ENCODE measurements around the gene FBXO36.
A peak's percentile ranks its signal among the peaks of the same experiment; 100 is the strongest.
"Not testable (repeated sequence)": the region's sequence is repeated elsewhere in the genome, so short reads cannot be mapped to it uniquely, and the experiment has no call there.

FBXO36 gene

GRCh38 chr2:229922449-229923386 lies at the start of gene FBXO36:
FBXO36 (plus strand) TSS chr2:229922503; CDS start chr2:229922514, 11 bp downstream.
- DNase-seq, result peak; percentile 90

- no peak for DNase-seq
Observed at GRCh38 chr2:229873123-229873581, 49.2 kb upstream of the FBXO36 start.

GRCh38 chr2:229874647-229875046 lies 47.7 kb upstream of the FBXO36 start:
- no peak for DNase-seq

- no peak for DNase-seq
Observed at GRCh38 chr2:229875549-229875948, 46.8 kb upstream of the FBXO36 start.

- DNase-seq, result no peak
Observed at GRCh38 chr2:229879191-229879950, 42.9 kb upstream of the FBXO36 start.

GRCh38 chr2:229880892-229881586 lies 41.3 kb upstream of the FBXO36 start:
- no peak for DNase-seq

GRCh38 chr2:229882583-229882982 lies 39.7 kb upstream of the FBXO36 start:
- no peak for DNase-seq

- no peak for DNase-seq
Observed at GRCh38 chr2:229884775-229885699, 37.3 kb upstream of the FBXO36 start.

GRCh38 chr2:229887441-229887840 lies 34.9 kb upstream of the FBXO36 start:
- DNase-seq, result no peak

- DNase-seq, result no peak
Observed at GRCh38 chr2:229888031-229888430, 34.3 kb upstream of the FBXO36 start.

GRCh38 chr2:229889023-229889422 lies 33.3 kb upstream of the FBXO36 start:
- no peak for DNase-seq

- no peak for DNase-seq
Observed at GRCh38 chr2:229896857-229897256, 25.4 kb upstream of the FBXO36 start.

GRCh38 chr2:229899604-229900003 lies 22.7 kb upstream of the FBXO36 start:
- DNase-seq, result no peak

GRCh38 chr2:229900012-229900411 lies 22.3 kb upstream of the FBXO36 start:
- DNase-seq, result no peak

- not testable (repeated sequence) for DNase-seq
Observed at GRCh38 chr2:229900514-229900913, 21.8 kb upstream of the FBXO36 start.

GRCh38 chr2:229901819-229902218 lies 20.5 kb upstream of the FBXO36 start:
- DNase-seq, result no peak

- DNase-seq, result no peak
Observed at GRCh38 chr2:229903037-229903436, 19.3 kb upstream of the FBXO36 start.

- no peak for DNase-seq
Observed at GRCh38 chr2:229905601-229906000, 16.7 kb upstream of the FBXO36 start.

GRCh38 chr2:229909090-229909489 lies 13.2 kb upstream of the FBXO36 start:
- DNase-seq, result no peak

GRCh38 chr2:229910147-229910831 lies 12.0 kb upstream of the FBXO36 start:
- no peak for DNase-seq

GRCh38 chr2:229910832-229911412 lies 11.4 kb upstream of the FBXO36 start:
- peak in 1 of 2 donors; percentile 30 for DNase-seq
